Measurements from ENCODE around the gene BAIAP3.

DNA sequence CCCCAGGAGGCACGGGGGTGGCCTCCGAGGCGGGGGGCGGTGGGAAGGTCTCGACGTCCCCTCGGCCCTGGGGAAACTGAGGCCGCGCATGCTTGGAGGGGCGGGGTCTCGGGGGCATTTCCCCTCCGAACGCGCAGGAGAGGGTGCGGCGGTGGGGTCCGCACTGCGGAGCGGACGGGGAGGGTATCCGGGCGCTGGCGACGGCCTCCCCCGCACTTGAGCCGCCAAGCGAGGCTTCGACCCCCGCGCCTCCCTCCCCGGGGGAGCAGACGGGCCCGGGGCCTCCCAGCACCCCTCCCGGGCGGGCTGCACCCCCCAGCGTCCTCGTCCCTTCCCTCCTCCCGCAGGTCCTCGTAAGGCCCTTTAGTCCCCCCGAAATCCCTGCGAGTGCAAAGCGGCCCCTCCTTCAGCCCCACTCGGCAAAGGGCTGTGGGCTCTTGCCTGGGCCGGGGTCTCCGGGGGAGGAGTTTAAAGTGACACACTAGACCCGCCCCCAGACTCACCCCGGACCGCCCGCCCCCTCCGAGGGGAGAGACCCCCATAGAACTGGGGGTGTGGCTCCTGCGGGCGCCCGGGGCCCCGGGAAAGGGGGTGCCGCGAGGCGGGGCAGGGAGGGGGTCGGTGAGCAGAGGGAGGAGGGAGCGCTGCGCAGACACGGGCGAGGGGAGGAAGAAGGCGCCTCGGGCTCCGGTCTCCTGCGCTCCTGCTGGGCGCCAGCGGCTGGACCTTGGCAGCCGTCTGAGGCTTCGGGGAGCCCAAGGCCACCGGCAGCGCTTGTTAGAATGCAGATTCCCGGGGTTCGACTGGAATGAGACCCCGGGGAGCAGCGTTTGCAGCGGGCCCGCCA is 632 bp downstream of the BAIAP3 start:
- TF ChIP-seq CTCF (IDR thresholded peaks at IDR 0.05) (no peak), POLR2A (IDR thresholded peaks at IDR 0.05) (no peak)
